ENCODE data around the gene MECR. TPM values are rescaled to one million over a fixed set of nuclear protein-coding genes. Genes with fewer than 3 reads are reported as not detected.
A peak's percentile ranks its signal among the peaks of the same experiment; 100 is the strongest.
"Not testable (repeated sequence)": the region's sequence is repeated elsewhere in the genome, so short reads cannot be mapped to it uniquely, and the experiment has no call there.

MECR gene
- total RNA-seq, 2 donors from 2014 or later = 21.0 to 38.3 TPM

DNA sequence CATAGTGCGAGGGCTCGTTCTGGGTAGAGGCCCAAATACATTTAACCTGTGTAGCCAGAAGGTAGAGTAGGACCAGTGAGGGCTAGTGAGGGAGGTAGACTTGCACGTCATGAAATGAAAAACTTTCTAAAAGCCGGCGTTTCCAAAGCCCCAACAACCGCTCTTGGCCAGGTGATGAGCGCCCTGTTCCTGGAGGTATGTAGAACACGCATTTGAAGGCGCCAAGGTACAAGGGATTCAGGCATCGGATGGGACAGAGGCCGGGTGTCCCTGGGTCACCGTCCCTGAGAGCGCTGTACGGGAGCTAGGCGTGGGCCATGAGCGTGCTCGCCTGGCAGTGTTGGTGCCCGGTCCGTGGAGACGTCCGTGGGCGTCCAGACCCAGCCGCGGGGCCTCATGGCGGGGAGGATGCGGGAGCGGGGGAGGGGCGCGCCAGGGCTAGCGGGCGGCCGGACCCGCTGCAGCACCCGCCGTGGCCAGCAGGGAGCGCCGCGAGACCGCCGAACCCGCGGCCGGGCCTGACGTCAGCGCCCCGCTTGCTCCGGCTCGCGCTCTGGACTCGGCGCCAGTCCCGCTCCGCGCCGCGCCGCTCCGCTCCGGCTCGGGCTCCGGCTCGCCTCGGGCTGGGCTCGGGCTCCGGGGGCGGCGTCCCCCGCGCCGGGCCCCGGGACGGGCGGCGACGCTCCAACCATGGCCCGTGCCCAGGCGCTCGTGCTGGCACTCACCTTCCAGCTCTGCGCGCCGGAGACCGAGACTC is 5.4 kb upstream of the MECR start, which contains the start of gene PTPRU:
PTPRU (plus strand) TSS at position 568 of the 757 bp plus-strand sequence; CDS start at position 691, 123 bp downstream.
- H3K9me3 Mint-ChIP-seq = no peaks in the 10 kb centered on the region
- ATAC-seq (replicated peaks) = peak; percentile 91
- peaks cover 12% of the 10 kb centered on the region for H3K4me1 Mint-ChIP-seq
- H3K36me3 Mint-ChIP-seq (ENCODE audit: low read depth) = peaks cover 7% of the 10 kb centered on the region
- peak within 1 kb of the TSS; percentile 82 for H3K4me3 Mint-ChIP-seq
- peak within 1 kb of the TSS; percentile 8 for H3K27ac Mint-ChIP-seq
- peaks cover 45% of the 10 kb centered on the region for H3K27me3 Mint-ChIP-seq

DNA sequence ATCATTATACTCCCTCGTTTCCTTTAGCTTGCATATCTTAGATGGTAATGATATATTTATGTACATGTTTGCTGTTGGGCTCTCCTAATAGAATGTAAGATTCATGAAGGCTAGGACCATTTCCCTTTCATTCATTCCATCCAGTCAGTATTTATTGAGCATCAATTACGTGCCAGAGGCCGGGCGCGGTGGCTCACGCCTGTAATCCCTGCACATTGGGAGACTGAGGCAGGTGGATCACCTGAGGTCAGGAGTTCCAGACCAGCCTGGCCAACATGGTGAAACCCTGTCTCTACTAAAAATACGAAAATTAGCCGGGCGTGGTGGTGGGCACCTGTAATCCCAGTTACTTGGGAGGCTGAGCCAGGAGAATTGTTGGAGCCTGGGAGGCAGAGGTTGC is 4.1 kb upstream of the MECR start:
- not testable (repeated sequence) for H3K4me3 Mint-ChIP-seq; H3K27ac Mint-ChIP-seq; H3K9me3 Mint-ChIP-seq; H3K36me3 Mint-ChIP-seq (ENCODE audit: low read depth); ATAC-seq (replicated peaks)
- Mint-ChIP-seq H3K4me1 (peaks cover 18% of the 10 kb centered on the region), H3K27me3 (peaks cover 36% of the 10 kb centered on the region)

DNA sequence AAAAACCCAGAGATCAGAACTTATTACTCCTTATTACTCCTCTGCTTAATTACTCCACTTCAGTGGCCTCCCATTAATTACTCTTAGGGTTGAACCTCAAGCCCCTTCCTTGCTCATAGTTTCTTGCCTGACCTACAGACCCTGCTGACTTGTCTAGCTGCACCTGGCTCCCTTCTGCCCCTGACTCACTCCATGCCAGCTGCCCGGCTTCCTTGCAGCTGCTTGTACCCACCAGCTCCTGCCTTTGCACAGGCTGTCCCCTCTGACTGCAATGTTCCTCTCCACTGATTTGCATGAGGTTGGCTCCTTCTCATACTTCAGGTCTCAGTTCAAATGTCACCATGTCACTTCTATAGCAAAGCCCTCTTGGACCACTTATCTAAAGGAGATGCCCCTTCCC is 3.7 kb upstream of the MECR start:
- no peaks in the 10 kb centered on the region for H3K9me3 Mint-ChIP-seq
- no peak overlapping the region for H3K27ac Mint-ChIP-seq
- ATAC-seq (replicated peaks) = no peak
- peaks cover 32% of the 10 kb centered on the region for H3K27me3 Mint-ChIP-seq
- peaks cover 18% of the 10 kb centered on the region for H3K4me1 Mint-ChIP-seq
- no peak overlapping the region for H3K4me3 Mint-ChIP-seq
- H3K36me3 Mint-ChIP-seq (ENCODE audit: low read depth) = peaks cover 7% of the 10 kb centered on the region

DNA sequence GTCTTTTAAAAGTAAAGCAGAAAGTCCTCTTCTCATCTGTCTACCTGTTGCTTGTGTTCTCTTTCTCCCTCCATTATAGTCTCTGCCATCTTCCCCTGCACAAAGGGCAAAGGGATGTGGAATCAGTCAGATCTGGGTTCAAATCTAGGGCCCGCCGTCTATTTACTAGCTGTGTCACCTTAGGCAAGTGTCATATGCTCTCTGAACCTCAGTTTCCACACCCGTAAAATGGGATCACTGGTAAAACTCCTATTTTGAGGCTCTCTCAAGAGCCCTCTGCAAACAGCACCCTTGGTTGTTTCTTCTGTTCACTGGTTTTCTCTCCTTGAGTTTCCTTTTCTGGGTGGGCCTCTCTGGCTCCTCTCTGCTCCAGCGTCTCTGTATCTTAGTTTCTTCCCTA is 3.0 kb upstream of the MECR start:
- H3K27me3 Mint-ChIP-seq = peaks cover 24% of the 10 kb centered on the region
- H3K36me3 Mint-ChIP-seq (ENCODE audit: low read depth) = peaks cover 7% of the 10 kb centered on the region
- H3K4me3 Mint-ChIP-seq = no peak overlapping the region
- ATAC-seq (replicated peaks) = no peak
- H3K9me3 Mint-ChIP-seq = no peaks in the 10 kb centered on the region
- no peak overlapping the region for H3K27ac Mint-ChIP-seq
- H3K4me1 Mint-ChIP-seq = peaks cover 18% of the 10 kb centered on the region

DNA sequence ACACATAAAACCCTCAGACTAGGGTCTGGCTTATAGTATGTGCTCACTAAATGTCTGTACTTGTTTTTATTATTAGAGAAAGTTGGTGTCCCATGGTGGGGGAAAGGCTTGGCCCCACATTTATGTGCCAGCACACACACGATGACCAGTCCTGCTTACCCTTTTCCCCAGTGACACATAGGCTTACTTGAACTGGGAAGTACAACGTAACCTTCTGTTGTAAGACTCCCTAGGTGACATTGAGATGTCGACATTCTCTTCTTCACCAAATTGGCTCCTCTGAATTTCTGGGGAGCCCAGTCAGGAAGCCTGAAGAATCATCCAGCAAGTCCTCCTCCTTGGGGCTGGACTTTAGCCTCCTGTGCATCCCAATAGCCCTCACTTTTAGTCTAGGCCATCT is 1.7 kb upstream of the MECR start:
- no peaks in the 10 kb centered on the region for H3K9me3 Mint-ChIP-seq
- no peak overlapping the region for H3K4me3 Mint-ChIP-seq
- no peak overlapping the region for H3K27ac Mint-ChIP-seq
- peaks cover 17% of the 10 kb centered on the region for H3K27me3 Mint-ChIP-seq
- no peak for ATAC-seq (replicated peaks)
- H3K36me3 Mint-ChIP-seq (ENCODE audit: low read depth) = peaks cover 7% of the 10 kb centered on the region
- H3K4me1 Mint-ChIP-seq = peaks cover 18% of the 10 kb centered on the region

DNA sequence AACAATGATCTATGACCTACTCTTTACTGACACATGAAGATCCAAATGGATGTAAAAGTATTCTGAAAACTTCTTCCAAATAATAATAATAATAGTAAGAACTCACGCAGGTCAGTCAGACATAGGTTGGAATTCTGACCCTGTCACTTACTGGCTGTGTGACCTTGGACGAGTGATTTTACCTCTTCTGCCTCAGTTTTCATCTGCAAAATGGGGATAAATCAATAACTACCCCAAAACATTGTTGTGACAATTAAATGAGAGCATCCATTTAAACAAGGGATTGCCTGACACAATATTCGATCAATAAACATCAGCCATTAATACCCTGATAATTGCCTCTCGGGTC is 556 bp downstream of the MECR start:
- no peak for ATAC-seq (replicated peaks)
- Mint-ChIP-seq H3K36me3 (ENCODE audit: low read depth) (no peaks in the 10 kb centered on the region), H3K27ac (peak overlapping the region; percentile 94), H3K27me3 (peaks cover 5% of the 10 kb centered on the region), H3K4me1 (peaks cover 9% of the 10 kb centered on the region), H3K4me3 (peak overlapping the region; percentile 98), H3K9me3 (no peaks in the 10 kb centered on the region)

DNA sequence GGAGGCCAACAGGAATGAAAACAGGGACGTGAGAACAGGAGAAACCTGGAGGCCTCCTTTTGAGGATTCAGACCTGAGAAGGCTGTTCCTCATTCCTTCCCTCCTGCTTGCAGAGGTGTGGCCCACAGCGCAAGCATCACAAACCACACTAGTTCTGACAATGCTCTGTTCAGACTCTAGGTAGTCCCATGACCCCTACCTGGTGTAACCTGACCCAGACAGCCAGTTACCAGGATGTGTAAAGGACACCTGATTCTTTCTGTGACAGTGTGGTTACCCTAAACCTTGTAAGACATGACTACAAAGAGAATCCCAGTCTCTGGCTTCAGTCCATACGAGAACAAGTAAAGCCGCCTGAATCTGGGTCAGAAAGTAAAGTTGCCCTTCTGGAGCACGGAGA is 3.2 kb downstream of the MECR start:
- H3K27ac Mint-ChIP-seq = no peak overlapping the region
- peaks cover 9% of the 10 kb centered on the region for H3K4me1 Mint-ChIP-seq
- H3K36me3 Mint-ChIP-seq (ENCODE audit: low read depth) = no peaks in the 10 kb centered on the region
- no peaks in the 10 kb centered on the region for H3K27me3 Mint-ChIP-seq
- H3K9me3 Mint-ChIP-seq = no peaks in the 10 kb centered on the region
- H3K4me3 Mint-ChIP-seq = no peak overlapping the region
- no peak for ATAC-seq (replicated peaks)

DNA sequence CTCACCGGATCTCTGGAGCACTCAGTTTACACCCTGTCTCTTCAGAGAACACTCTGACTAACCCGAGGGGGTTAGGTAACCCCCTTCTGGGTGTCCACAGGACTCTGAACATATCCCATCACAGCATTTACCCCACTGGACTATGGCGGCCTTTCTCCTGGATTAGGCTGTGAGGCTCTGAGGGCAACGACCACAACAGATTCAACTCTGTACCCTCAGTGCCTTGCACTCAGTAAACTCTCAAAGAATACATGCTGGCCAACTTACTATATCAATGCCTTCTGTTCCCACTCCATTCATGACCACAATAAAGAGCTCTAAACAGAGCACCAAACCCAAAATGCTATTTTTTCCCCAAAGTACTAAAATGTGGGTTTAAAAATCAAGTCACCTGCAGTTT is 5.4 kb downstream of the MECR start:
- Mint-ChIP-seq H3K4me1 (no peaks in the 10 kb centered on the region), H3K27ac (no peak overlapping the region), H3K36me3 (ENCODE audit: low read depth) (peaks cover 11% of the 10 kb centered on the region), H3K9me3 (no peaks in the 10 kb centered on the region), H3K4me3 (no peak overlapping the region), H3K27me3 (no peaks in the 10 kb centered on the region)
- ATAC-seq (replicated peaks) = no peak

DNA sequence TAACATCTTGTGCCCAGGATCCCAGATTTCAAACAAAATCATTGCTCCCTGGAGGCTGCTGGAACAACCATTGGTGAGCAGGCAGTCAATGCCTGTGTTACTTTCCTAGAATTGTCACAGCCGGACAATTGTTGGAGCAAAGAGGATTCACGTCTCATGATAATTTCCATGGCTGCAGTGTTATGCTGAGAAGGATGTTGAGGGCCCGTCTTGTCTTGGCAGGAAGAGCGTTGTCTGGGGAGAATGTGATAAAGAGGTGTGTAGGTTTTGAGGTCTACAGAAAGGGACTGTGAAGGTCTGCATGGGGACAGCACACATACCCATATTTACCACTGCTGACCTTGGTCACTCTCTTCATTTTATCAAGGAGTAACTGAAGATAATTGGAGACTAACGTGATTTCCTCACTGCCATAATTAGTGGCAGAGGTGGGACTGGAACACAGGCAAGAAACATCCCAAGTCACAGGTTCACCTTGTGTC is 6.3 kb downstream of the MECR start:
- Mint-ChIP-seq H3K36me3 (ENCODE audit: low read depth) (peaks cover 20% of the 10 kb centered on the region), H3K27me3 (no peaks in the 10 kb centered on the region), H3K27ac (no peak overlapping the region), H3K4me1 (no peaks in the 10 kb centered on the region), H3K4me3 (no peak overlapping the region), H3K9me3 (no peaks in the 10 kb centered on the region)
- no peak for ATAC-seq (replicated peaks)

DNA sequence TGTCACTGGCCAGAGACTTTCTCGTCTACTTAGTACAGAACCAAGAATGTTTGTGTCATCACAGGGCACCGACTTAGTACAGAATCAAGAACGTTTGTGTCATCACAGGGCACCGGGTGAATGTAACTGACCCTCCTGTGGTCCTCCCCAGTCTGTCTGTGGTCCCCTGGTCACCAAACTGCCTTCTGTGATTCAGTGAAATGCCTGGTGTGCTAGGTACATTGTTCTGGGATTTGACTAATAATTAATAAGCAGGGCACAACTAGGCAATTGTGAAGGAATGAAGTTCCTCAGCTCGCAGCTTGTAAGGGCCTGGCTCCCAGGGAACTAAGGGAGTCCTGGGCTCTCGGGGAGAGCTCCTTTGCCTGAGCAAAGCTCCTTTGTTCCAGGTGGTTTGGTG is 7.2 kb downstream of the MECR start:
- no peak for ATAC-seq (replicated peaks)
- Mint-ChIP-seq H3K27ac (peak overlapping the region; percentile 15), H3K36me3 (ENCODE audit: low read depth) (peaks cover 22% of the 10 kb centered on the region), H3K4me3 (no peak overlapping the region), H3K9me3 (no peaks in the 10 kb centered on the region), H3K27me3 (no peaks in the 10 kb centered on the region), H3K4me1 (no peaks in the 10 kb centered on the region)

DNA sequence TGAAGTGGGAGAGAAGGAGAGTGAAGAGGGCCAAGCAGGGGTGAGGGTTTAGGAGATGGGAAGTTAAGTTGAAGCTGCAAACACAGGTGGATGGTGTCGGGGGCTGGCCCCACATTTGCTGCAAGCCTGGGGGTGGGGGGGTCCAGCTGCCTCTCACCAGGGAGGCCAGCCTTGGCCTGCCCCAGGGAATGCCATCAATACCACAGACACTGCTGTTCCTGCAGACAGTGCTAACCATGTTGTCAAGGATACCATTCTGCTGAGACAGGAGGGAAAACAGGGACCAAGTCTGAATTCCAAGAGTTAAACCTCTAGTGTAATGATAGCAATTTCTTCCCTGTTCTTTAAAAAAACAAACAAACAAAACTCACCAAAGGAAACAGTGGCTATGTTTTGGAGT is 8.0 kb downstream of the MECR start:
- ATAC-seq (replicated peaks) = no peak
- Mint-ChIP-seq H3K27ac (no peak overlapping the region), H3K4me1 (no peaks in the 10 kb centered on the region), H3K27me3 (no peaks in the 10 kb centered on the region), H3K36me3 (ENCODE audit: low read depth) (peaks cover 22% of the 10 kb centered on the region), H3K9me3 (no peaks in the 10 kb centered on the region), H3K4me3 (no peak overlapping the region)

DNA sequence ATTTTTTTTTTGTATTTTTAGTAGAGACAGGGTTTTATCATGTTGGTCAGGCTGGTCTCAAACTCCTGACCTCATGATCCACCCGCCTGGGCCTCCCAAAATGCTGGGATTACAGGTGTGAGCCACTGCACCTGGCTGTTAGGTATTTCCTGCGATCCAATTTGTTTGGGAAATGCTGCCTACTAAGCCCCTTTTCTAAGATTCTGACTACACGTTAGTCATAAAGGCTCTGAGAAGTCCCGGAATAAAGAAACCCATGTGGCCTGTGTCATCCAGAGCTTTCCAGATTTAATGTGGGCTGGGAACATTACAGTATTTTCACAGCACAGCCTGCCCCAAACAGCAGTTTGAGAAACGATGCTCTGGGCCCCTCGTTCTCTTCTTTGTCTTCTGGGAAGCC is 8.5 kb downstream of the MECR start:
- H3K27ac Mint-ChIP-seq; H3K9me3 Mint-ChIP-seq; H3K4me1 Mint-ChIP-seq; ATAC-seq (replicated peaks); H3K4me3 Mint-ChIP-seq; H3K27me3 Mint-ChIP-seq: not testable (repeated sequence)
- H3K36me3 Mint-ChIP-seq (ENCODE audit: low read depth) = peaks cover 22% of the 10 kb centered on the region

DNA sequence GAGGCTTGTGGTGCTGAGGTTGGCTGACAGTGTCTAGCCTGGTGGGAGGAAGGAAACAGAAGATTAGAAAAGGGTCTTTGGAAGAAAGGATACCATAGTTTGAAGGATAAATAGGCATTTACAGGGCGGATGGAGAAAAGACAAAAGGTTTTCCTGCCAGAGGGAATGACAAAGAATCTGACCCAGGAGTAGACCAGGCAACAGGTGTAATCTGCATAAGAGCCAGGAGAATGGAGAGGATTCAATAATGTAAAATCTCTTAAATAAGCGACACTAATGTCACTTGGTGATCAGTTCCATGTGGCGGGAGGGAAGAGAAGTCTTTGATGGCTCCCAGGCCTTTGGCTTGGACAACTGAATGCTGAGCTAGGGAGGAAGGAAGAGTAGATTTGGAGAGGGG is 9.4 kb downstream of the MECR start:
- Mint-ChIP-seq H3K9me3 (no peaks in the 10 kb centered on the region), H3K4me1 (no peaks in the 10 kb centered on the region), H3K4me3 (no peak overlapping the region), H3K27me3 (no peaks in the 10 kb centered on the region), H3K36me3 (ENCODE audit: low read depth) (peaks cover 26% of the 10 kb centered on the region), H3K27ac (no peak overlapping the region)
- no peak for ATAC-seq (replicated peaks)

DNA sequence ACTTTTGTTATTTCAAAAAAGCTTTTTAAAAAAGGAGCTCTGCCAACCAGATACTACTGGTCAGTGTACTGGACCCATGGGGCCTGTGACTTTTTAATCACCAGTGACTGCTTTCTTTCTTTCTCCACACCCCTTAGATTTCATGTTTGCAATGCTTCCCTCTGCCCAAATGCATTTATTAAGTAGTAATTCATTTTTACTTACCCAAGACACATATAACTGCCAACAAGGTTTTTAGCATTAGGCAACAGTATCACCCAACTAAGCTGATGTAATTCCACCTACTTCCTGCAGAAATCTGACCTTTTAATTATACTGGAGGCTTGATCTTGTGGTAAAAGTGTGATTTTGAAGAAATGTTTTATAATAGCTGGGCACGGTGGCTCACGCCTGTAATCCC is 12.5 kb downstream of the MECR start:
- H3K27ac Mint-ChIP-seq = no peak overlapping the region
- H3K36me3 Mint-ChIP-seq (ENCODE audit: low read depth) = peaks cover 54% of the 10 kb centered on the region
- ATAC-seq (replicated peaks) = no peak

DNA sequence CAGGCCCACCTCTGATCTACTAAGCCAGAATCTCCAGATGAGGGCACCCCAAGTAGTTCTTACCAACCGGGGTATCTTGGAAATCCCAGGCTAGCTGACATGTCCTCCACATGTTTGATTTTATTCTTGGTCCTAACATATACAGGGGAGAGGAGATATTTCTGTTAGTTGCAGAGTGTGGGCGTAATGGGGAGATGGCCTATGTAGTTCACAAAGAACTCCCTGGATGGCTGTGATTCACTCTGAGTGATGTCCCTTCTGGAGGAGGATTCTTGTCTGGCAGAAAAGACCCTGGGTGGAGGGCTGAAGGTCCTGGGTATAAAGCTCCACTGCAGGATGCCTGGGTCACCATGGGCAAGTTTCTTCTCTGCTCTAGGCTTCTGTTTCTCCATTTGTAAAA is 13.1 kb downstream of the MECR start:
- no peaks in the 10 kb centered on the region for H3K4me1 Mint-ChIP-seq
- no peak for ATAC-seq (replicated peaks)
- H3K4me3 Mint-ChIP-seq = no peak overlapping the region

More for the DNA sequence above, 12.5 kb downstream of the MECR start:
- Mint-ChIP-seq H3K4me3 (no peak overlapping the region), H3K27me3 (no peaks in the 10 kb centered on the region), H3K9me3 (no peaks in the 10 kb centered on the region), H3K4me1 (no peaks in the 10 kb centered on the region)

More for the DNA sequence above, 13.1 kb downstream of the MECR start:
- Mint-ChIP-seq H3K36me3 (ENCODE audit: low read depth) (peaks cover 59% of the 10 kb centered on the region), H3K9me3 (no peaks in the 10 kb centered on the region), H3K27ac (no peak overlapping the region), H3K27me3 (no peaks in the 10 kb centered on the region)
